Measurements from ENCODE around the gene RUNX2.

DNA sequence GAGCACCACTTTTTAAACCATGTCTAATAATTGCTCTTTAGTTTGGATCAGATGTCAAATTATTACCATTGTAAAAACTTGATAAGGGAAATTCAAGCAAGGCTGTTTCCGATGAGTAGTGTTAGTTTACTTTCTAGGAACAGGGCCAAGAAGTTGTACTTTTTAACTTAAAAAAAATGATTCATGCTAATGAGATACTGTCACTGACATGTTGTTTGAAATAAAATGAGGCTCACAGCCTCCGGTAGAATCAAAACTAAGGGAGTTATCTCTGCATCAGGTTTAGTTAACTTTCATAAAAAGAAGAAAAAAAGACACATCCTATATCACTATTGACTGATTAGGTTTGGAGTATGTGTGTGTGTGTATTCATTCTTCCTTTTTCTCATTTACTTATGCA lies 104.8 kb downstream of the RUNX2 start:
- TF ChIP-seq, protein P1, sequence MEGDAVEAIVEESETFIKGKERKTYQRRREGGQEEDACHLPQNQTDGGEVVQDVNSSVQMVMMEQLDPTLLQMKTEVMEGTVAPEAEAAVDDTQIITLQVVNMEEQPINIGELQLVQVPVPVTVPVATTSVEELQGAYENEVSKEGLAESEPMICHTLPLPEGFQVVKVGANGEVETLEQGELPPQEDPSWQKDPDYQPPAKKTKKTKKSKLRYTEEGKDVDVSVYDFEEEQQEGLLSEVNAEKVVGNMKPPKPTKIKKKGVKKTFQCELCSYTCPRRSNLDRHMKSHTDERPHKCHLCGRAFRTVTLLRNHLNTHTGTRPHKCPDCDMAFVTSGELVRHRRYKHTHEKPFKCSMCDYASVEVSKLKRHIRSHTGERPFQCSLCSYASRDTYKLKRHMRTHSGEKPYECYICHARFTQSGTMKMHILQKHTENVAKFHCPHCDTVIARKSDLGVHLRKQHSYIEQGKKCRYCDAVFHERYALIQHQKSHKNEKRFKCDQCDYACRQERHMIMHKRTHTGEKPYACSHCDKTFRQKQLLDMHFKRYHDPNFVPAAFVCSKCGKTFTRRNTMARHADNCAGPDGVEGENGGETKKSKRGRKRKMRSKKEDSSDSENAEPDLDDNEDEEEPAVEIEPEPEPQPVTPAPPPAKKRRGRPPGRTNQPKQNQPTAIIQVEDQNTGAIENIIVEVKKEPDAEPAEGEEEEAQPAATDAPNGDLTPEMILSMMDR (conservative IDR thresholded peaks at IDR 0.05; ENCODE audit: low read depth in 2 of 2) = no peak
- no peak for TF ChIP-seq EZH2phosphoT487 (IDR thresholded peaks at IDR 0.05; ENCODE audit: unreplicated experiment)
- no peak for TF ChIP-seq EZH2 (IDR thresholded peaks at IDR 0.05; ENCODE audit: low read depth, unreplicated experiment)
- TF ChIP-seq POLR2AphosphoS5 (IDR thresholded peaks at IDR 0.05; ENCODE audit: low read depth) = no peak
- TF ChIP-seq, protein P2, sequence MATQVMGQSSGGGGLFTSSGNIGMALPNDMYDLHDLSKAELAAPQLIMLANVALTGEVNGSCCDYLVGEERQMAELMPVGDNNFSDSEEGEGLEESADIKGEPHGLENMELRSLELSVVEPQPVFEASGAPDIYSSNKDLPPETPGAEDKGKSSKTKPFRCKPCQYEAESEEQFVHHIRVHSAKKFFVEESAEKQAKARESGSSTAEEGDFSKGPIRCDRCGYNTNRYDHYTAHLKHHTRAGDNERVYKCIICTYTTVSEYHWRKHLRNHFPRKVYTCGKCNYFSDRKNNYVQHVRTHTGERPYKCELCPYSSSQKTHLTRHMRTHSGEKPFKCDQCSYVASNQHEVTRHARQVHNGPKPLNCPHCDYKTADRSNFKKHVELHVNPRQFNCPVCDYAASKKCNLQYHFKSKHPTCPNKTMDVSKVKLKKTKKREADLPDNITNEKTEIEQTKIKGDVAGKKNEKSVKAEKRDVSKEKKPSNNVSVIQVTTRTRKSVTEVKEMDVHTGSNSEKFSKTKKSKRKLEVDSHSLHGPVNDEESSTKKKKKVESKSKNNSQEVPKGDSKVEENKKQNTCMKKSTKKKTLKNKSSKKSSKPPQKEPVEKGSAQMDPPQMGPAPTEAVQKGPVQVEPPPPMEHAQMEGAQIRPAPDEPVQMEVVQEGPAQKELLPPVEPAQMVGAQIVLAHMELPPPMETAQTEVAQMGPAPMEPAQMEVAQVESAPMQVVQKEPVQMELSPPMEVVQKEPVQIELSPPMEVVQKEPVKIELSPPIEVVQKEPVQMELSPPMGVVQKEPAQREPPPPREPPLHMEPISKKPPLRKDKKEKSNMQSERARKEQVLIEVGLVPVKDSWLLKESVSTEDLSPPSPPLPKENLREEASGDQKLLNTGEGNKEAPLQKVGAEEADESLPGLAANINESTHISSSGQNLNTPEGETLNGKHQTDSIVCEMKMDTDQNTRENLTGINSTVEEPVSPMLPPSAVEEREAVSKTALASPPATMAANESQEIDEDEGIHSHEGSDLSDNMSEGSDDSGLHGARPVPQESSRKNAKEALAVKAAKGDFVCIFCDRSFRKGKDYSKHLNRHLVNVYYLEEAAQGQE (IDR thresholded peaks at IDR 0.05; ENCODE audit: unreplicated experiment) = no peak
